Retinal pigment epithelial cell (primary cell): ENCODE measurements around the gene TIAM2.

ENCODE experiments used
- DNase-seq: peaks from one replicate; pipeline ENCODE4 v3.0.0-alpha.2; 2010; ENCODE audit warnings: low read depth
- H3K4me3 ChIP-seq: 2 replicates; pipeline ENCODE4 v1.5.1; 2011; ENCODE audit warnings: mild to moderate bottlenecking, low read length, control low read depth, moderate library complexity
- CTCF ChIP-seq: conservative IDR thresholded peaks from 2 replicates; pipeline ENCODE4 v1.5.1; 2011; ENCODE audit warnings: low read depth, low read length, control low read depth, inconsistent platforms

TIAM2 gene

GRCh38 chr6:155001482-155001881 lies 6.4 kb downstream of the TIAM2 start:
- no peak overlapping the region for H3K4me3 ChIP-seq
- no peak for TF ChIP-seq CTCF
- DNase-seq, result no peak

- no peak overlapping the region for H3K4me3 ChIP-seq
- no peak for TF ChIP-seq CTCF
- no peak for DNase-seq
These were observed 6.8 kb downstream of the TIAM2 start for GRCh38 chr6:155001934-155002333.

GRCh38 chr6:155003476-155003875 lies 8.4 kb downstream of the TIAM2 start:
- no peak for TF ChIP-seq CTCF
- no peak for DNase-seq
- no peak overlapping the region for H3K4me3 ChIP-seq

GRCh38 chr6:155004017-155004416 lies 8.9 kb downstream of the TIAM2 start:
- DNase-seq, result no peak

GRCh38 chr6:155004576-155005372 lies 9.7 kb downstream of the TIAM2 start:
- no peak for DNase-seq
- H3K4me3 ChIP-seq, result no peak overlapping the region
- TF ChIP-seq CTCF, result no peak

More at GRCh38 chr6:155004017-155004416, 8.9 kb downstream of the TIAM2 start:
- no peak overlapping the region for H3K4me3 ChIP-seq
- no peak for TF ChIP-seq CTCF

- H3K4me3 ChIP-seq, result no peak overlapping the region
- no peak for TF ChIP-seq CTCF
- DNase-seq, result no peak
These were observed 13.5 kb downstream of the TIAM2 start for GRCh38 chr6:155008625-155009024.

- no peak for DNase-seq
- no peak for TF ChIP-seq CTCF
- H3K4me3 ChIP-seq, result no peak overlapping the region
These were observed 15.8 kb downstream of the TIAM2 start for GRCh38 chr6:155010940-155011339.
